SU-DHL-6 (cell line): Measurements from ENCODE around the gene B4GALNT3.

ENCODE experiments used
- H2AFZ ChIP-seq: fragments of 200-600 bp; sonication (generic); 2 replicates; pipeline ENCODE4 v1.6.1; 2014; ENCODE audit warnings: low read depth, mild to moderate bottlenecking, moderate library complexity, mixed read lengths, antibody characterized with exemption, low read length; ENCODE audit not compliant: severe bottlenecking
- H3F3A ChIP-seq: fragments of 200-600 bp; shearing (Covaris generic); 2 replicates; pipeline ENCODE4 v1.6.0; 2016; ENCODE audit warnings: antibody characterized with exemption, mild to moderate bottlenecking; ENCODE audit not compliant: insufficient read depth
- H3K27ac ChIP-seq: fragments of 200-600 bp; sonication (generic); 2 replicates; pipeline ENCODE4 v1.5.1; 2016; ENCODE audit warnings: low read depth, mild to moderate bottlenecking, low read length, moderate library complexity, mixed read lengths
- H3K27me3 ChIP-seq: fragments of 200-600 bp; sonication (generic), shearing (Covaris generic); 2 replicates; pipeline ENCODE4 v1.6.0; 2014; ENCODE audit warnings: mild to moderate bottlenecking, low read length
- H3K36me3 ChIP-seq: fragments of 200-600 bp; sonication (generic); 2 replicates; pipeline ENCODE4 v1.6.1; 2014; ENCODE audit warnings: mild to moderate bottlenecking, low read length, mixed read lengths
- H3K4me2 ChIP-seq: fragments of 300-600, 200-600 bp; shearing (Covaris generic), sonication (generic); 2 replicates; pipeline ENCODE4 v1.6.0; 2014; ENCODE audit warnings: low read length, low read depth, mild to moderate bottlenecking; ENCODE audit not compliant: poor library complexity, severe bottlenecking
- H3K4me3 ChIP-seq: fragments of 200-600 bp; sonication (generic); 2 replicates; pipeline ENCODE4 v1.5.1; 2014; ENCODE audit warnings: antibody characterized with exemption, low read length, mild to moderate bottlenecking, mixed read lengths; ENCODE audit not compliant: insufficient read depth, poor library complexity, severe bottlenecking
- H3K79me2 ChIP-seq: fragments of 200-600 bp; sonication (generic); 2 replicates; pipeline ENCODE4 v1.6.1; 2014; ENCODE audit warnings: mild to moderate bottlenecking, low read length, moderate library complexity; ENCODE audit not compliant: insufficient read depth
- H3K9ac ChIP-seq: fragments of 200-600 bp; sonication (generic); 2 replicates; pipeline ENCODE4 v1.7.0; 2014; ENCODE audit warnings: mild to moderate bottlenecking, low read length
- H3K9me2 ChIP-seq: fragments of 200-600 bp; sonication (generic); replicated peaks from 2 replicates; pipeline ENCODE4 v1.6.1; 2014; ENCODE audit warnings: low read length; ENCODE audit not compliant: insufficient read depth
- H3K9me3 ChIP-seq: fragments of 200-600 bp; sonication (generic); 2 replicates; pipeline ENCODE4 v1.6.1; 2014; ENCODE audit warnings: low read length, mixed read lengths; ENCODE audit not compliant: insufficient read depth
- H4K20me1 ChIP-seq: fragments of 200-600 bp; sonication (generic); 2 replicates; pipeline ENCODE4 v1.6.1; 2014; ENCODE audit warnings: low read depth, mild to moderate bottlenecking, antibody characterized with exemption, low read length, moderate library complexity, mixed read lengths
- CTCF ChIP-seq: fragments of 200-600 bp; sonication (generic); IDR thresholded peaks from one replicate; pipeline ENCODE4 v1.5.1; 2017; ENCODE audit warnings: antibody characterized with exemption, mild to moderate bottlenecking, low read length, moderate library complexity; ENCODE audit not compliant: insufficient read depth, poor library complexity, severe bottlenecking
- EZH2phosphoT487 ChIP-seq: fragments of 200-600 bp; sonication (generic), shearing (Covaris generic); conservative IDR thresholded peaks from 2 replicates; pipeline ENCODE4 v1.6.1; 2018; ENCODE audit warnings: mild to moderate bottlenecking, antibody characterized with exemption, low read length, moderate library complexity, mixed read lengths

The B4GALNT3 gene

DNA sequence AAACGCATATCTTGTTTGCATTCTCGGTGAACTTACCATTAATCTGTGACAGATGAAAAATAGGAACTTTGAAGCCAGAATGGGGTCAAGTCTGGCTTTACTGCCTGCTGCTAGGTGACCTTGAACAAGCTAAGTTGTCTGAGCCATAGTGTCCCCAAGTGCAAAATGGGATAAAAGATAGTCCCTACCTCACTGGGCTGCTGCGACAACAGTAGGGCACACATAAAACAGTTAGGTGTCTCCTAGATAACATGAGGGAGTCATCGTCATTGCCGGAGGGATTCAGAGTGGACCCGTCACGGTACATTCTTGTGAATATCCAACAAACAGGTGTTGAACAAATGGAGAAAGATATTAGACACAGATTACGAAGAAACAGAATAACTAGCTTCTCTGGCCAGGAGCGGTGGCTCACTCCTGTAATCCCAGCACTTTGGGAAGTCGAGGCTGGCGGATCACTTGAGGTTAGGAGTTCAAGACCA, 132.3 kb downstream of the B4GALNT3 start:
- Histone ChIP-seq H3K27me3 (no peaks in the 10 kb centered on the region), H3K4me3 (no peak overlapping the region), H4K20me1 (no peaks in the 10 kb centered on the region), H3K9me3 (no peaks in the 10 kb centered on the region), H3K4me2 (no peak overlapping the region), H3K9ac (no peak overlapping the region), H3K36me3 (no peaks in the 10 kb centered on the region), H2AFZ (no peak overlapping the region), H3K9me2 (no peaks in the 10 kb centered on the region), H3K79me2 (no peaks in the 10 kb centered on the region), H3F3A (no peaks in the 10 kb centered on the region), H3K27ac (no peak overlapping the region)
- TF ChIP-seq EZH2phosphoT487 (no peak), CTCF (no peak)

- no peaks in the 10 kb centered on the region for H3K79me2 ChIP-seq
- H3K4me2 ChIP-seq = no peak overlapping the region
- no peak overlapping the region for H3K9ac ChIP-seq
- no peaks in the 10 kb centered on the region for H3K9me3 ChIP-seq
- H3K27me3 ChIP-seq = no peaks in the 10 kb centered on the region
- no peaks in the 10 kb centered on the region for H3F3A ChIP-seq
- H2AFZ ChIP-seq = no peak overlapping the region
- no peaks in the 10 kb centered on the region for H3K9me2 ChIP-seq
- no peak overlapping the region for H3K27ac ChIP-seq
- H4K20me1 ChIP-seq = no peaks in the 10 kb centered on the region
- H3K36me3 ChIP-seq = no peaks in the 10 kb centered on the region
- TF ChIP-seq EZH2phosphoT487 (no peak), CTCF (no peak)
- H3K4me3 ChIP-seq = no peak overlapping the region
These were observed 133.9 kb downstream of the B4GALNT3 start for GRCh38 chr12:593396-594270.

DNA sequence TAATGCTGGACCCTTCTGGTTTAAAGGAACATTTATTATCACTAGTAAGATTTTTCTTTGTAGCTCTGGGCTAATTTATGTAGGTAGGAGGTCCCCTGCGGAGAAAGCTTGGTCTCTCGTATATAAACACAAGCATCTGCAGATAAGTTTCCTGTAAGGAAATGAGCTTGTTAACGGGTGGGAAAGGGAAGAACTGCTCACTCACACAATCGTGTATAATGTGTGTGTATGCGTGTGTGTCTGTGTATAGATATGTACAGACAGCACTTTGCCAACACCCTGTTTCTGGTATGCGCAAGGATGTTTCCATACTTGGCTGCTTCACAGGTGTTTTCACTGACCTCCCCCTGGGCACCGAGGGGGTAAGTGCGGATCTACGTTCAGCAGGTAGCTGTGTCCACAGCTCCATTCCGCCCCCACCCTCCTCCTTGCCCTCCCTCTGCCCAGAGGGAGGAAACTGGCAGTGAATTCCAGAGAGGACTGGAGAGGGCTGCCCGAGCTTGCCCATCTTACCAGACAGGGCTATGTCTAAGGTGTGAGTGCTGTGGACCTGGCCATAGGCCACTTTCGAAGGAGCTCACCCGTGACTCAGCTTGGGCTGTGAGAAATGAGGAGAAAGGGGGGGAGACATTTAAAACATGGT, 138.3 kb downstream of the B4GALNT3 start:
- Histone ChIP-seq H3K9me2 (no peaks in the 10 kb centered on the region), H3K9ac (no peak overlapping the region), H3K36me3 (no peaks in the 10 kb centered on the region), H3K79me2 (no peaks in the 10 kb centered on the region), H3K27me3 (no peaks in the 10 kb centered on the region), H3K4me3 (no peak overlapping the region), H3F3A (no peaks in the 10 kb centered on the region), H3K27ac (no peak overlapping the region), H3K4me2 (no peak overlapping the region), H4K20me1 (no peaks in the 10 kb centered on the region), H3K9me3 (no peaks in the 10 kb centered on the region), H2AFZ (no peak overlapping the region)
- TF ChIP-seq EZH2phosphoT487 (no peak), CTCF (no peak)
